ENCODE measurements around the gene AMTN.
"Not testable (repeated sequence)": the region's sequence is repeated elsewhere in the genome, so short reads cannot be mapped to it uniquely, and the experiment has no call there.

Gene AMTN

GRCh38 chr4:70518269-70518668 lies at the start of gene AMTN:
Gene AMTN (plus strand): TSS chr4:70518569. CDS start chr4:70518778, 209 bp downstream.
- Mint-ChIP-seq H3K4me3 (no peak within 1 kb of the TSS), H3K9me3 (no peaks in the 10 kb centered on the region), H3K27me3 (peaks cover 1% of the 10 kb centered on the region), H3K4me1 (no peaks in the 10 kb centered on the region), H3K36me3 (no peaks in the 10 kb centered on the region), H3K27ac (no peak within 1 kb of the TSS)

GRCh38 chr4:70471897-70472296 lies 46.5 kb upstream of the AMTN start, which contains the start of gene MUC7:
Gene MUC7 (plus strand): TSS chr4:70472197. CDS start chr4:70474022, 1,825 bp downstream.
- Mint-ChIP-seq H3K27ac (no peak within 1 kb of the TSS), H3K4me3 (no peak within 1 kb of the TSS), H3K36me3 (no peaks in the 10 kb centered on the region), H3K9me3 (peaks cover 12% of the 10 kb centered on the region), H3K27me3 (peaks cover 2% of the 10 kb centered on the region), H3K4me1 (no peaks in the 10 kb centered on the region)

GRCh38 chr4:70473679-70474078 lies 44.7 kb upstream of the AMTN start:
- Mint-ChIP-seq H3K27me3 (peaks cover 2% of the 10 kb centered on the region), H3K36me3 (no peaks in the 10 kb centered on the region), H3K27ac (no peak overlapping the region), H3K4me3 (no peak overlapping the region), H3K9me3 (peaks cover 11% of the 10 kb centered on the region), H3K4me1 (no peaks in the 10 kb centered on the region)

- no peak overlapping the region for H3K4me3 Mint-ChIP-seq
- H3K27me3 Mint-ChIP-seq: peaks cover 11% of the 10 kb centered on the region
- H3K27ac Mint-ChIP-seq: no peak overlapping the region
- no peaks in the 10 kb centered on the region for H3K9me3 Mint-ChIP-seq
- H3K4me1 Mint-ChIP-seq: no peaks in the 10 kb centered on the region
- no peaks in the 10 kb centered on the region for H3K36me3 Mint-ChIP-seq
Observed at GRCh38 chr4:70488748-70489147, 29.6 kb upstream of the AMTN start.

GRCh38 chr4:70496231-70496630 lies 22.1 kb upstream of the AMTN start:
- Mint-ChIP-seq H3K9me3 (no peaks in the 10 kb centered on the region), H3K36me3 (no peaks in the 10 kb centered on the region), H3K4me3 (no peak overlapping the region), H3K27me3 (peaks cover 10% of the 10 kb centered on the region), H3K4me1 (no peaks in the 10 kb centered on the region), H3K27ac (no peak overlapping the region)

GRCh38 chr4:70501838-70502237 lies 16.5 kb upstream of the AMTN start:
- not testable (repeated sequence) for H3K36me3 Mint-ChIP-seq, H3K4me1 Mint-ChIP-seq, H3K27me3 Mint-ChIP-seq, H3K27ac Mint-ChIP-seq, H3K9me3 Mint-ChIP-seq, H3K4me3 Mint-ChIP-seq

GRCh38 chr4:70504733-70505132 lies 13.6 kb upstream of the AMTN start:
- Mint-ChIP-seq H3K4me3 (no peak overlapping the region), H3K27me3 (peaks cover 3% of the 10 kb centered on the region), H3K9me3 (no peaks in the 10 kb centered on the region), H3K27ac (no peak overlapping the region), H3K36me3 (no peaks in the 10 kb centered on the region), H3K4me1 (no peaks in the 10 kb centered on the region)

GRCh38 chr4:70505151-70505748 lies 13.1 kb upstream of the AMTN start:
- Mint-ChIP-seq H3K36me3 (no peaks in the 10 kb centered on the region), H3K27me3 (peaks cover 3% of the 10 kb centered on the region), H3K4me3 (no peak overlapping the region), H3K4me1 (no peaks in the 10 kb centered on the region), H3K27ac (no peak overlapping the region), H3K9me3 (no peaks in the 10 kb centered on the region)

- H3K9me3 Mint-ChIP-seq: no peaks in the 10 kb centered on the region
Observed at GRCh38 chr4:70508801-70509200, 9.6 kb upstream of the AMTN start.

GRCh38 chr4:70511365-70511764 lies 7.0 kb upstream of the AMTN start:
- H3K27ac Mint-ChIP-seq: no peak overlapping the region
- peaks cover 3% of the 10 kb centered on the region for H3K27me3 Mint-ChIP-seq
- H3K36me3 Mint-ChIP-seq: no peaks in the 10 kb centered on the region

More at GRCh38 chr4:70508801-70509200, 9.6 kb upstream of the AMTN start:
- Mint-ChIP-seq H3K4me1 (no peaks in the 10 kb centered on the region), H3K4me3 (no peak overlapping the region), H3K36me3 (no peaks in the 10 kb centered on the region), H3K27me3 (peaks cover 5% of the 10 kb centered on the region), H3K27ac (no peak overlapping the region)

GRCh38 chr4:70515367-70516250 lies 2.8 kb upstream of the AMTN start:
- no peak overlapping the region for H3K27ac Mint-ChIP-seq
- H3K27me3 Mint-ChIP-seq: peaks cover 1% of the 10 kb centered on the region
- no peaks in the 10 kb centered on the region for H3K36me3 Mint-ChIP-seq
- H3K4me1 Mint-ChIP-seq: no peaks in the 10 kb centered on the region
- H3K4me3 Mint-ChIP-seq: no peak overlapping the region
- H3K9me3 Mint-ChIP-seq: no peaks in the 10 kb centered on the region

More at GRCh38 chr4:70511365-70511764, 7.0 kb upstream of the AMTN start:
- H3K4me3 Mint-ChIP-seq: no peak overlapping the region
- H3K4me1 Mint-ChIP-seq: no peaks in the 10 kb centered on the region
- H3K9me3 Mint-ChIP-seq: no peaks in the 10 kb centered on the region

- no peak overlapping the region for H3K4me3 Mint-ChIP-seq
Observed at GRCh38 chr4:70518716-70519115, 347 bp downstream of the AMTN start.

GRCh38 chr4:70522626-70523025 lies 4.3 kb downstream of the AMTN start:
- H3K9me3 Mint-ChIP-seq: no peaks in the 10 kb centered on the region
- H3K27ac Mint-ChIP-seq: no peak overlapping the region
- no peaks in the 10 kb centered on the region for H3K4me1 Mint-ChIP-seq
- no peaks in the 10 kb centered on the region for H3K36me3 Mint-ChIP-seq
- H3K27me3 Mint-ChIP-seq: peaks cover 7% of the 10 kb centered on the region
- no peak overlapping the region for H3K4me3 Mint-ChIP-seq

More at GRCh38 chr4:70518716-70519115, 347 bp downstream of the AMTN start:
- no peaks in the 10 kb centered on the region for H3K36me3 Mint-ChIP-seq
- H3K4me1 Mint-ChIP-seq: no peaks in the 10 kb centered on the region
- no peaks in the 10 kb centered on the region for H3K27me3 Mint-ChIP-seq
- H3K27ac Mint-ChIP-seq: no peak overlapping the region
- H3K9me3 Mint-ChIP-seq: no peaks in the 10 kb centered on the region

GRCh38 chr4:70530997-70531396 lies 12.6 kb downstream of the AMTN start:
- no peak overlapping the region for H3K27ac Mint-ChIP-seq
- H3K9me3 Mint-ChIP-seq: no peaks in the 10 kb centered on the region
- H3K4me3 Mint-ChIP-seq: no peak overlapping the region
- peaks cover 14% of the 10 kb centered on the region for H3K27me3 Mint-ChIP-seq
- no peaks in the 10 kb centered on the region for H3K36me3 Mint-ChIP-seq
- H3K4me1 Mint-ChIP-seq: no peaks in the 10 kb centered on the region

- Mint-ChIP-seq H3K9me3 (no peaks in the 10 kb centered on the region), H3K36me3 (no peaks in the 10 kb centered on the region), H3K4me3 (no peak overlapping the region), H3K27me3 (peaks cover 11% of the 10 kb centered on the region), H3K4me1 (no peaks in the 10 kb centered on the region), H3K27ac (no peak overlapping the region)
Observed at GRCh38 chr4:70531981-70532380, 13.6 kb downstream of the AMTN start.

- H3K36me3 Mint-ChIP-seq: no peaks in the 10 kb centered on the region
Observed at GRCh38 chr4:70533211-70533610, 14.8 kb downstream of the AMTN start.

More at GRCh38 chr4:70533211-70533610, 14.8 kb downstream of the AMTN start:
- Mint-ChIP-seq H3K4me3 (no peak overlapping the region), H3K4me1 (no peaks in the 10 kb centered on the region), H3K9me3 (no peaks in the 10 kb centered on the region), H3K27ac (no peak overlapping the region), H3K27me3 (peaks cover 10% of the 10 kb centered on the region)

All from activated naive CD4-positive, alpha-beta T cell treated with anti-CD3 and anti-CD28 coated beads, Interleukin-2, amount 50 U/mL, for 24 hours (primary cell).